GM18520 (cell line): ENCODE measurements around the gene MATN3.

ENCODE experiments used
- ATAC-seq: cut with Tn5 transposase; IDR thresholded peaks from one replicate; pipeline ENCODE4 v1.9.1; 2021; ENCODE audit not compliant: unreplicated experiment

Gene MATN3

GRCh38 chr2:20037660-20038059 is 25.2 kb upstream of the MATN3 start:
- no peak for ATAC-seq

GRCh38 chr2:20035955-20036666 is 23.6 kb upstream of the MATN3 start:
- ATAC-seq: no peak

- ATAC-seq: no peak
Measured at GRCh38 chr2:20034821-20035220, 22.4 kb upstream of the MATN3 start.

GRCh38 chr2:20034218-20034617 is 21.8 kb upstream of the MATN3 start:
- ATAC-seq: no peak

GRCh38 chr2:20033322-20033721 is 20.9 kb upstream of the MATN3 start:
- ATAC-seq: no peak

GRCh38 chr2:20030224-20030623 is 17.8 kb upstream of the MATN3 start:
- ATAC-seq: no peak

GRCh38 chr2:20027705-20028434 is 15.4 kb upstream of the MATN3 start:
- no peak for ATAC-seq

- no peak for ATAC-seq
Measured at GRCh38 chr2:20027260-20027677, 14.8 kb upstream of the MATN3 start.

GRCh38 chr2:20025065-20025786 is 12.8 kb upstream of the MATN3 start:
- ATAC-seq: no peak

GRCh38 chr2:20023688-20024087 is 11.2 kb upstream of the MATN3 start:
- no peak for ATAC-seq

- no peak for ATAC-seq
Measured at GRCh38 chr2:20021405-20022009, 9.0 kb upstream of the MATN3 start.

- ATAC-seq: no peak
Measured at GRCh38 chr2:20019747-20020146, 7.3 kb upstream of the MATN3 start.

- no peak for ATAC-seq
Measured at GRCh38 chr2:20018601-20019152, 6.2 kb upstream of the MATN3 start.

GRCh38 chr2:20016346-20016745 is 3.9 kb upstream of the MATN3 start:
- no peak for ATAC-seq

- ATAC-seq: no peak
Measured at GRCh38 chr2:20015482-20016083, 3.1 kb upstream of the MATN3 start.

GRCh38 chr2:20013126-20013849 is 820 bp upstream of the MATN3 start:
- ATAC-seq: no peak

GRCh38 chr2:20012032-20012281 is 511 bp downstream of the MATN3 start:
- no peak for ATAC-seq

GRCh38 chr2:20011276-20012031 is 1.0 kb downstream of the MATN3 start:
- no peak for ATAC-seq

GRCh38 chr2:20008703-20009102 is 3.8 kb downstream of the MATN3 start:
- ATAC-seq: no peak
